Cardiac fibroblast (primary cell): ENCODE measurements around the gene WIPF1.

Experiments
- DNase-seq, 2 donors: peaks; one replicate each; pipeline versions ENCODE4 v3.0.0 to v3.0.0-alpha.2; 2010; ENCODE audit warnings: low read depth in 2 of 2
- H3K4me3 ChIP-seq, 2 donors: replicated peaks in 1 of 2; 1 replicate in 1 of 2; 2 replicates in 1 of 2; pipeline ENCODE4 v1.5.1; 2011; ENCODE audit warnings: low read depth in 2 of 2, low read length in 2 of 2, mild to moderate bottlenecking in 2 of 2, moderate library complexity in 1 of 2
- CTCF ChIP-seq: IDR thresholded peaks from one replicate; pipeline ENCODE4 v1.5.1; 2011; ENCODE audit warnings: low read depth, mild to moderate bottlenecking, low read length, inconsistent platforms

WIPF1 gene

GRCh38 chr2:174510583-174511189 lies 86.9 kb downstream of the WIPF1 start:
- DNase-seq = peak in 1 of 2 donors; percentile 47
- no peak for TF ChIP-seq CTCF
- H3K4me3 ChIP-seq = no peak overlapping the region
